Measurements from ENCODE around the gene IRF3. TPM values are rescaled to one million over a fixed set of nuclear protein-coding genes. Genes with fewer than 3 reads are reported as not detected.
"Not testable (repeated sequence)": the region's sequence is repeated elsewhere in the genome, so short reads cannot be mapped to it uniquely, and the experiment has no call there.

Gene IRF3
- total and polyA plus RNA-seq, 2 donors from 2014 or later, result 64.5 to 84.9 TPM

- FAIRE-seq (no peak), DNase-seq (no peak)
- H3K9me3 ChIP-seq (ENCODE audit: control insufficient read depth in 2 of 3, insufficient read depth in 1 of 3, low read length in 3 of 3), result no peaks in the 10 kb centered on the region
- peaks cover 0 to 10% (median 2%) of the 10 kb centered on the region in 3 donors for H3K36me3 ChIP-seq (ENCODE audit: control insufficient read depth in 2 of 3, insufficient read depth in 3 of 3, low read length in 3 of 3)
- H3K27me3 ChIP-seq (ENCODE audit: control insufficient read depth, insufficient read depth, low read length), result no peaks in the 10 kb centered on the region
- no peak overlapping the region for H3K27ac ChIP-seq (ENCODE audit: low read depth in 2 of 2, low read length in 2 of 2)
- intact Hi-C loops (cut with DNase I), result no loop called here
- no peak overlapping the region for H3K4me3 ChIP-seq (ENCODE audit: low read length in 3 of 3)
- no peak overlapping the region for H3K9ac ChIP-seq (ENCODE audit: low read length in 3 of 3)
- peaks cover 0 to 4% (median 4%) of the 10 kb centered on the region in 3 donors for H3K4me1 ChIP-seq (ENCODE audit: control insufficient read depth in 2 of 3, insufficient read depth in 2 of 3, low read depth in 1 of 3, low read length in 3 of 3)
- no peak for TF ChIP-seq CTCF (IDR thresholded peaks at IDR 0.05; ENCODE audit: borderline replicate concordance, extremely low read depth, insufficient read depth)
Observed at GRCh38 chr19:49626226-49626625, 39.4 kb downstream of the IRF3 start.

GRCh38 chr19:49624967-49625910, 40.4 kb downstream of the IRF3 start:
- no peaks in the 10 kb centered on the region for H3K9me3 ChIP-seq (ENCODE audit: control insufficient read depth in 2 of 3, insufficient read depth in 1 of 3, low read length in 3 of 3)
- H3K9ac ChIP-seq (ENCODE audit: low read length in 3 of 3), result no peak overlapping the region
- no peaks in the 10 kb centered on the region for H3K4me1 ChIP-seq (ENCODE audit: control insufficient read depth in 2 of 3, insufficient read depth in 2 of 3, low read depth in 1 of 3, low read length in 3 of 3)
- no peak for TF ChIP-seq CTCF (IDR thresholded peaks at IDR 0.05; ENCODE audit: borderline replicate concordance, extremely low read depth, insufficient read depth)
- FAIRE-seq (no peak), DNase-seq (no peak)
- H3K27ac ChIP-seq (ENCODE audit: low read depth in 2 of 2, low read length in 2 of 2), result no peak overlapping the region
- H3K4me3 ChIP-seq (ENCODE audit: low read length in 3 of 3), result no peak overlapping the region
- H3K27me3 ChIP-seq (ENCODE audit: control insufficient read depth, insufficient read depth, low read length), result no peaks in the 10 kb centered on the region
- intact Hi-C loops (cut with DNase I), result no loop called here
- H3K36me3 ChIP-seq (ENCODE audit: control insufficient read depth in 2 of 3, insufficient read depth in 3 of 3, low read length in 3 of 3), result peaks cover 0 to 11% (median 2%) of the 10 kb centered on the region in 3 donors

GRCh38 chr19:49617860-49618259, 47.8 kb downstream of the IRF3 start:
- H3K9me3 ChIP-seq (ENCODE audit: control insufficient read depth in 2 of 3, insufficient read depth in 1 of 3, low read length in 3 of 3); H3K27me3 ChIP-seq (ENCODE audit: control insufficient read depth, insufficient read depth, low read length); H3K4me3 ChIP-seq (ENCODE audit: low read length in 3 of 3); DNase-seq; H3K4me1 ChIP-seq (ENCODE audit: control insufficient read depth in 2 of 3, insufficient read depth in 2 of 3, low read depth in 1 of 3, low read length in 3 of 3); intact Hi-C loops (cut with DNase I); FAIRE-seq; H3K27ac ChIP-seq (ENCODE audit: low read depth in 2 of 2, low read length in 2 of 2); H3K9ac ChIP-seq (ENCODE audit: low read length in 3 of 3): not testable (repeated sequence)
- peaks cover 5 to 40% (median 11%) of the 10 kb centered on the region in 3 donors for H3K36me3 ChIP-seq (ENCODE audit: control insufficient read depth in 2 of 3, insufficient read depth in 3 of 3, low read length in 3 of 3)

- H3K9ac ChIP-seq (ENCODE audit: low read length in 3 of 3), result no peak overlapping the region
- H3K4me1 ChIP-seq (ENCODE audit: control insufficient read depth in 2 of 3, insufficient read depth in 2 of 3, low read depth in 1 of 3, low read length in 3 of 3), result no peaks in the 10 kb centered on the region
- no peak for DNase-seq
- peaks cover 5 to 39% (median 11%) of the 10 kb centered on the region in 3 donors for H3K36me3 ChIP-seq (ENCODE audit: control insufficient read depth in 2 of 3, insufficient read depth in 3 of 3, low read length in 3 of 3)
- intact Hi-C loops (cut with DNase I), result no loop called here
- H3K27ac ChIP-seq (ENCODE audit: low read depth in 2 of 2, low read length in 2 of 2), result no peak overlapping the region
- no peaks in the 10 kb centered on the region for H3K9me3 ChIP-seq (ENCODE audit: control insufficient read depth in 2 of 3, insufficient read depth in 1 of 3, low read length in 3 of 3)
- FAIRE-seq, result no peak
- TF ChIP-seq CTCF (IDR thresholded peaks at IDR 0.05; ENCODE audit: borderline replicate concordance, extremely low read depth, insufficient read depth), result no peak
- H3K4me3 ChIP-seq (ENCODE audit: low read length in 3 of 3), result no peak overlapping the region
- H3K27me3 ChIP-seq (ENCODE audit: control insufficient read depth, insufficient read depth, low read length), result no peaks in the 10 kb centered on the region
Observed at GRCh38 chr19:49616945-49617344, 48.7 kb downstream of the IRF3 start.
